ENCODE results near the gene TRIM36. TPM values are rescaled to one million over a fixed set of nuclear protein-coding genes. Genes with fewer than 3 reads are reported as not detected.

TRIM36 gene
- total and polyA plus RNA-seq, 2 donors (not counting 1 experiment from before 2014, with no cell fraction given), result 0.22 to 1.6 TPM

DNA sequence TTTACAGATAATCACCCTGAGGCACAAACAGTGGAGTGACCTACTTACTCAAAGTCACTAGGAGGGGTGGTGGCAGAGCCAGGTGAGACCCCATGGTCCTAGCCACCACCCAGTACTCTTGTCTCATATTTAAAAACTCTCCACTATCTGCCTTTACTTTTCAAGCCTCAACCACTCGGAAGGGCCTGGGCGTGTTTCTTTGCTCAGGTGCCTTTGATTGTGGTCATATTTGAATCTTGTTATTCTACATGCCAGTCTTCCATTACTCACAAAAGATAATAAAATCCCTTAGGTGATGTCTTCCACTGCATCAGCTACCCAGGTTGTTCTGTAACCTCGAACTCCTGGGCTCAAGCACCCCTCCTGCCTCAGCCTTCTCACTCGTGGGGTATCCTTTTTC lies 20.7 kb upstream of the TRIM36 start:
- 78% methylated on average over 2 of the region's 4 CpGs for WGBS (ENCODE audit: insufficient coverage)
- H3K4me2 ChIP-seq (replicated peaks; ENCODE audit: low read depth, low read length, poor library complexity, severe bottlenecking), result no peak overlapping the region
- H3K9ac ChIP-seq (ENCODE audit: low read length), result no peak overlapping the region
- no peak for DNase-seq
- ChIA-PET CTCF (no interaction called here), POLR2A (no interaction called here)
- no peak overlapping the region for H3K27ac ChIP-seq (ENCODE audit: low read length in 2 of 2)
- TF ChIP-seq EZH2 (IDR thresholded peaks at IDR 0.05; ENCODE audit: borderline replicate concordance, insufficient read depth, low read depth, low read length, poor library complexity, severe bottlenecking), result no peak
- TF ChIP-seq, protein P1, sequence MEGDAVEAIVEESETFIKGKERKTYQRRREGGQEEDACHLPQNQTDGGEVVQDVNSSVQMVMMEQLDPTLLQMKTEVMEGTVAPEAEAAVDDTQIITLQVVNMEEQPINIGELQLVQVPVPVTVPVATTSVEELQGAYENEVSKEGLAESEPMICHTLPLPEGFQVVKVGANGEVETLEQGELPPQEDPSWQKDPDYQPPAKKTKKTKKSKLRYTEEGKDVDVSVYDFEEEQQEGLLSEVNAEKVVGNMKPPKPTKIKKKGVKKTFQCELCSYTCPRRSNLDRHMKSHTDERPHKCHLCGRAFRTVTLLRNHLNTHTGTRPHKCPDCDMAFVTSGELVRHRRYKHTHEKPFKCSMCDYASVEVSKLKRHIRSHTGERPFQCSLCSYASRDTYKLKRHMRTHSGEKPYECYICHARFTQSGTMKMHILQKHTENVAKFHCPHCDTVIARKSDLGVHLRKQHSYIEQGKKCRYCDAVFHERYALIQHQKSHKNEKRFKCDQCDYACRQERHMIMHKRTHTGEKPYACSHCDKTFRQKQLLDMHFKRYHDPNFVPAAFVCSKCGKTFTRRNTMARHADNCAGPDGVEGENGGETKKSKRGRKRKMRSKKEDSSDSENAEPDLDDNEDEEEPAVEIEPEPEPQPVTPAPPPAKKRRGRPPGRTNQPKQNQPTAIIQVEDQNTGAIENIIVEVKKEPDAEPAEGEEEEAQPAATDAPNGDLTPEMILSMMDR (IDR thresholded peaks at IDR 0.05), result no peak
- Mint-ChIP-seq H3K4me3 (no peak overlapping the region), H3K27ac (no peak overlapping the region), H3K4me1 (no peaks in the 10 kb centered on the region), H3K27me3 (peaks cover 23% of the 10 kb centered on the region), H3K9me3 (ENCODE audit: insufficient read depth) (no peaks in the 10 kb centered on the region)
- peaks cover 0 to 7% (median 0%) of the 10 kb centered on the region in 4 experiments for H3K27me3 ChIP-seq (replicated peaks in 1 of 4; ENCODE audit: control extremely low read depth in 1 of 4, control insufficient read depth in 3 of 4, insufficient read depth in 4 of 4, low read length in 3 of 4)
- intact Hi-C loops (cut with micrococcal nuclease), result no loop called here
- H3K79me2 ChIP-seq (ENCODE audit: control insufficient read depth, insufficient read depth, low read length), result no peaks in the 10 kb centered on the region
- H2AFZ ChIP-seq (ENCODE audit: insufficient read depth, low read depth, low read length, poor library complexity, severe bottlenecking), result no peak overlapping the region
- no peak overlapping the region for H3K4me3 ChIP-seq (ENCODE audit: control extremely low read depth in 1 of 5, extremely low read depth in 1 of 5, insufficient read depth in 1 of 5, low read depth in 2 of 5, low read length in 4 of 5)
- no peak for ATAC-seq (ENCODE audit: low read depth)
- no peaks in the 10 kb centered on the region for H3K4me1 ChIP-seq (ENCODE audit: control insufficient read depth in 2 of 2, insufficient read depth in 2 of 2, low read length in 2 of 2)
- H4K20me1 ChIP-seq (ENCODE audit: control insufficient read depth, insufficient read depth, low read length, poor library complexity, severe bottlenecking), result no peaks in the 10 kb centered on the region
- H3K9me3 ChIP-seq (ENCODE audit: control extremely low read depth in 1 of 3, control insufficient read depth in 2 of 3, insufficient read depth in 1 of 3, low read length in 2 of 3), result no peaks in the 10 kb centered on the region
- no peaks in the 10 kb centered on the region for H3K36me3 ChIP-seq (replicated peaks in 1 of 2; ENCODE audit: control extremely low read depth in 1 of 2, control insufficient read depth in 1 of 2, extremely low read depth in 1 of 2, insufficient read depth in 2 of 2, low read length in 1 of 2)

DNA sequence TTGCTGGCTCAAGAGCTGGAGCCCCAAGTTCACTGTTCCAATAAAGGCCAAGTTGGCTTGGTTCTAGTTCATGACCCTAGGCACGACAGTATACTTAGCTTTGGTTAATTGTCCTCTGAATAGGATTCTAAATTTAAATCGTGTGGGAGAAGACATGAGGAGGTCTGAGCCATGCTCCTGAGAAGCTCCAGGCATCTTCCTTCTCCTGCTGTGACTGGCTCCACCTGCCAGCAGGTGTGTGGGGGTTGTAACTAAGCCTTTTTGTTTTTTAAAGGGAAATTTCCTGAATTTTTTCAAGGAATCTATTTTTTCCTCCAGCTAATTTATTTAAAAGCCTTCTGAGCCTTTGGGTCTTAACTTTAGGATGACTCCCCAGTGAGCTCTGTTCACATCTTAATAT lies 20.2 kb upstream of the TRIM36 start:
- no peaks in the 10 kb centered on the region for H3K9me3 ChIP-seq (ENCODE audit: control extremely low read depth in 1 of 3, control insufficient read depth in 2 of 3, insufficient read depth in 1 of 3, low read length in 2 of 3)
- H3K9ac ChIP-seq (ENCODE audit: low read length), result no peak overlapping the region
- WGBS (ENCODE audit: insufficient coverage), result no CpG with 5 or more reads among the region's 2 CpGs
- no peak for ATAC-seq (ENCODE audit: low read depth)
- H3K4me1 Mint-ChIP-seq, result no peaks in the 10 kb centered on the region
- peaks cover 27% of the 10 kb centered on the region for H3K27me3 Mint-ChIP-seq
- no peaks in the 10 kb centered on the region for H3K9me3 Mint-ChIP-seq (ENCODE audit: insufficient read depth)
- no peaks in the 10 kb centered on the region for H3K79me2 ChIP-seq (ENCODE audit: control insufficient read depth, insufficient read depth, low read length)
- peaks cover 0 to 7% (median under 1%) of the 10 kb centered on the region in 4 experiments for H3K27me3 ChIP-seq (replicated peaks in 1 of 4; ENCODE audit: control extremely low read depth in 1 of 4, control insufficient read depth in 3 of 4, insufficient read depth in 4 of 4, low read length in 3 of 4)
- H4K20me1 ChIP-seq (ENCODE audit: control insufficient read depth, insufficient read depth, low read length, poor library complexity, severe bottlenecking), result no peaks in the 10 kb centered on the region
- ChIA-PET POLR2A (interaction anchor here (0.5 kb wide), 1 partner anchor 136 kb away, joined by 3 read pairs; no protein-coding TSS in a partner anchor), CTCF (interaction anchor here (0.6 to 1.9 kb wide), 2 partner anchors 92 to 262 kb away, joined by 5 to 6 read pairs; no protein-coding TSS in a partner anchor)
- no peaks in the 10 kb centered on the region for H3K4me1 ChIP-seq (ENCODE audit: control insufficient read depth in 2 of 2, insufficient read depth in 2 of 2, low read length in 2 of 2)
- TF ChIP-seq, protein P1 (IDR thresholded peaks at IDR 0.05), result no peak
- TF ChIP-seq EZH2 (IDR thresholded peaks at IDR 0.05; ENCODE audit: borderline replicate concordance, insufficient read depth, low read depth, low read length, poor library complexity, severe bottlenecking), result no peak
- intact Hi-C loops (cut with micrococcal nuclease), result no loop called here
- H3K4me3 ChIP-seq (ENCODE audit: control extremely low read depth in 1 of 5, extremely low read depth in 1 of 5, insufficient read depth in 1 of 5, low read depth in 2 of 5, low read length in 4 of 5), result no peak overlapping the region
- H3K27ac ChIP-seq (ENCODE audit: low read length in 2 of 2), result no peak overlapping the region
- no peak overlapping the region for H3K27ac Mint-ChIP-seq
- no peak overlapping the region for H3K4me2 ChIP-seq (replicated peaks; ENCODE audit: low read depth, low read length, poor library complexity, severe bottlenecking)
- H2AFZ ChIP-seq (ENCODE audit: insufficient read depth, low read depth, low read length, poor library complexity, severe bottlenecking), result no peak overlapping the region
- no peak overlapping the region for H3K4me3 Mint-ChIP-seq
- no peaks in the 10 kb centered on the region for H3K36me3 ChIP-seq (replicated peaks in 1 of 2; ENCODE audit: control extremely low read depth in 1 of 2, control insufficient read depth in 1 of 2, extremely low read depth in 1 of 2, insufficient read depth in 2 of 2, low read length in 1 of 2)
- no peak for DNase-seq

All from B cell (primary cell).